Measurements from ENCODE around the gene SPEF2. TPM values are rescaled to one million over a fixed set of nuclear protein-coding genes. Genes with fewer than 3 reads are reported as not detected.
"Not testable (repeated sequence)": the region's sequence is repeated elsewhere in the genome, so short reads cannot be mapped to it uniquely, and the experiment has no call there.

The SPEF2 gene
- total and polyA plus RNA-seq, 9 of the 15 experiments (the other 6 are each of a cell fraction or from before 2014, with no cell fraction given) = 0.11 to 0.62 (median 0.20) TPM; not detected in 2

DNA sequence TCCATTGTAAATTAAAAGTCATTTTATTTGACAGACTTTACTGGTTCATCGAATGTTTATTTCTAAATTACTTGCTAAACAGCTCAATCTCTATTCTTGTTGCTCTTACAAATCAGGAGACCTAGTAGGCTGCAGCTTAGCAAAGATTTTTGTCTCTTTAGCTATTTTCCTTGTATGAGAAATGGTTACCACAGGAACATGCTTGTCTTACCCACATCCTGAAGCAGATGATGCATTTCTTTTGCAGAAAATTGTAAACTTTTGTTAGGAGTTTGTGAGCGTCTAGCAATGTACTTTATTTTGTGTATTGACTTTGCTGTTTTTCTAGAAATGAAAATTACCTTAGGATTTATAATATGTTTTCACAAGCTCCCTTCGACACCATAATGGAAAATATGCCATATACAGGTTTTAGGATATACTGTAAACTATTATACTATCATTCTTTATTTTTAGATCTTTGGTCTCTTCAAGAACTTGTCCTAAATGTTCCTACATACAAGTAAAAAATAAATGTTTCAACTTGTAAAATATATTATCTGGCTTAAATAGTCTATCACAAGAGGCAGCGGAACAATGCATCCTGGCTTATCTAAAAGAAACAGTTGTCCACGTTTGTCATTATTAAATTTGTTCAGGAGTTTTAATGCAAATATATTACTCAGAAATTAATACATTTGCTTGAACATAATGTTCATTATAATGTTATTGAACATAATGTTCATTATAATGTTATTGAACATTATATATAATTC is 54.1 kb downstream of the SPEF2 start (continued):
- TF ChIP-seq, protein P1, sequence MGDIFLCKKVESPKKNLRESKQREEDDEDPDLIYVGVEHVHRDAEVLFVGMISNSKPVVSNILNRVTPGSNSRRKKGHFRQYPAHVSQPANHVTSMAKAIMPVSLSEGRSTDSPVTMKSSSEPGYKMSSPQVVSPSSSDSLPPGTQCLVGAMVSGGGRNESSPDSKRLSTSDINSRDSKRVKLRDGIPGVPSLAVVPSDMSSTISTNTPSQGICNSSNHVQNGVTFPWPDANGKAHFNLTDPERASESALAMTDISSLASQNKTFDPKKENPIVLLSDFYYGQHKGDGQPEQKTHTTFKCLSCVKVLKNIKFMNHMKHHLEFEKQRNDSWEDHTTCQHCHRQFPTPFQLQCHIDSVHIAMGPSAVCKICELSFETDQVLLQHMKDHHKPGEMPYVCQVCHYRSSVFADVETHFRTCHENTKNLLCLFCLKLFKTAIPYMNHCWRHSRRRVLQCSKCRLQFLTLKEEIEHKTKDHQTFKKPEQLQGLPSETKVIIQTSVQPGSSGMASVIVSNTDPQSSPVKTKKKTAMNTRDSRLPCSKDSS (IDR thresholded peaks at IDR 0.05; ENCODE audit: low read depth, partially characterized antibody) = no peak
- no peak for TF ChIP-seq POLR2G (IDR thresholded peaks at IDR 0.05; ENCODE audit: low read depth, low read length)
- TF ChIP-seq PCBP1 (IDR thresholded peaks at IDR 0.05; ENCODE audit: low read depth, low read length, poor library complexity, severe bottlenecking) = no peak
- no peak for TF ChIP-seq ZNF785 (CRISPR knock-in tag; IDR thresholded peaks at IDR 0.05)
- no peak for TF ChIP-seq MCM3 (IDR thresholded peaks at IDR 0.05)
- TF ChIP-seq SUPT5H (IDR thresholded peaks at IDR 0.05) = no peak
- no peak for TF ChIP-seq GATAD2A (IDR thresholded peaks at IDR 0.05)
- TF ChIP-seq SMARCE1 (IDR thresholded peaks at IDR 0.05) = no peak

DNA sequence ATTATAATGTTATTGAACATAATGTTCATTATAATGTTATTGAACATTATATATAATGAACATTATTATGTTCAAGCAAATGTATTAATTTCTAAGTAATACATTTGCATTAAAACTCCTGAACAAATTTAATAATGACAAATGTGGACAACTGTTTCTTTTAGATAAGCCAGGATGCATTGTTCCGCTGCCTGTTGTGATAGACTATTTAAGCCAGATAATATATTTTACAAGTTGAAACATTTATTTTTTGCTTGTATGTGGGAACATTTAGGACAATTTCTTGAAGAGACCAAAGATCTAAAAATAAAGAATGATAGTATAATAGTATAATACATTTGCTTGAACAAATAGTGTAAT is 54.6 kb downstream of the SPEF2 start:
- POLR2A ChIA-PET; DNase-seq (ENCODE audit: extremely low read depth in 1 of 4, low spot score in 3 of 4); H3K4me2 ChIP-seq (ENCODE audit: insufficient read depth, low read length); BruUV-seq (replicated peaks); in situ Hi-C loops (cut with MboI); FAIRE-seq; H3K9ac ChIP-seq (ENCODE audit: insufficient read depth in 1 of 2, low read depth in 2 of 2, low read length in 2 of 2); H3K27me3 ChIP-seq (ENCODE audit: control insufficient read depth in 2 of 2, insufficient read depth in 2 of 2, low read length in 2 of 2); H3K27ac ChIP-seq (ENCODE audit: extremely low read depth, low read depth, low read length); intact Hi-C loops (cut with micrococcal nuclease); H4K20me1 ChIP-seq (replicated peaks; ENCODE audit: control insufficient read depth, insufficient read depth, low read length); CTCF ChIA-PET (ENCODE audit: low intra/inter-chr PET ratio); H3K36me3 ChIP-seq (ENCODE audit: control insufficient read depth, insufficient read depth, low read length); H3K79me2 ChIP-seq (ENCODE audit: control insufficient read depth, insufficient read depth, low read length); H3K9me3 ChIP-seq (replicated peaks; ENCODE audit: control insufficient read depth, insufficient read depth, low read depth, low read length); ATAC-seq; H3K4me3 ChIP-seq; H3K9me1 ChIP-seq (ENCODE audit: control insufficient read depth, insufficient read depth, low read length); H2AFZ ChIP-seq (ENCODE audit: low read depth, low read length); H3K4me1 ChIP-seq (replicated peaks in 1 of 2; ENCODE audit: control insufficient read depth in 2 of 2, insufficient read depth in 2 of 2, low read length in 2 of 2): not testable (repeated sequence)
- 0% methylated on average over 1 of the region's 1 CpG for WGBS (ENCODE audit: insufficient coverage, low coverage, missing lambda C conversion rate)
